ENCODE results near the gene EIF5AL1. TPM values are rescaled to one million over a fixed set of nuclear protein-coding genes. Genes with fewer than 3 reads are reported as not detected.
"Not testable (repeated sequence)": the region's sequence is repeated elsewhere in the genome, so short reads cannot be mapped to it uniquely, and the experiment has no call there.

The EIF5AL1 gene
- total and polyA plus RNA-seq, 10 donors: 0.10 to 0.80 (median 0.26) TPM; not detected in 1

- DNase-seq; H3K4me1 ChIP-seq; H3K9me3 ChIP-seq; H3K4me3 ChIP-seq; intact Hi-C loops (cut with DNase I; ENCODE audit: low total_unique reads); H3K36me3 ChIP-seq; H3K27me3 ChIP-seq (replicated peaks in 1 of 7); H3K27ac ChIP-seq: not testable (repeated sequence)
- 68 to 81% (median 74%) methylated on average over 5 to 7 of the region's 8 CpGs; no CpG with 5 or more reads in 1 of the 5 donors for WGBS, 5 donors
Observed at GRCh38 chr10:79525049-79525710, 12.8 kb downstream of the EIF5AL1 start.

DNA sequence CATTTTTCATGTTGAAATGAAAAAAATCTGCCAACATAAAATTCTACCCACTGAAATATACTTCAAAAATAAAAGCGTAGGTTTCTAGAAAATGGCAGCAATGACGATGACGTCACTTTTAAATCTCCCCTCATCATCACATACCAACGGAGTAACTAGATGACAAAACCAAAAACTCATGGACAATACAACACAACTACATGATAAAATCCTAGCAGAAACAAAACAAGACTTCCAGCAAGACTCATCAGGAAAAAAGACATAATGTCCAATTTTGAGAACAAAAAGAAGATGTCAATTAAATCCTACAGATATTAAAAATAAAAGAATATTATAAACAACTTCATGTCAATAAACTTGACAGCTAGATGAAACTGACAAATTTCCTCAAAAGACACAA is 15.9 kb downstream of the EIF5AL1 start:
- H3K9me3 ChIP-seq; H3K27me3 ChIP-seq (replicated peaks in 1 of 7); H3K4me1 ChIP-seq; H3K4me3 ChIP-seq; H3K36me3 ChIP-seq; DNase-seq; intact Hi-C loops (cut with DNase I; ENCODE audit: low total_unique reads); H3K27ac ChIP-seq: not testable (repeated sequence)
- WGBS, 5 donors: 88 to 96% (median 90%) methylated on average over 1 to 4 of the region's 4 CpGs

DNA sequence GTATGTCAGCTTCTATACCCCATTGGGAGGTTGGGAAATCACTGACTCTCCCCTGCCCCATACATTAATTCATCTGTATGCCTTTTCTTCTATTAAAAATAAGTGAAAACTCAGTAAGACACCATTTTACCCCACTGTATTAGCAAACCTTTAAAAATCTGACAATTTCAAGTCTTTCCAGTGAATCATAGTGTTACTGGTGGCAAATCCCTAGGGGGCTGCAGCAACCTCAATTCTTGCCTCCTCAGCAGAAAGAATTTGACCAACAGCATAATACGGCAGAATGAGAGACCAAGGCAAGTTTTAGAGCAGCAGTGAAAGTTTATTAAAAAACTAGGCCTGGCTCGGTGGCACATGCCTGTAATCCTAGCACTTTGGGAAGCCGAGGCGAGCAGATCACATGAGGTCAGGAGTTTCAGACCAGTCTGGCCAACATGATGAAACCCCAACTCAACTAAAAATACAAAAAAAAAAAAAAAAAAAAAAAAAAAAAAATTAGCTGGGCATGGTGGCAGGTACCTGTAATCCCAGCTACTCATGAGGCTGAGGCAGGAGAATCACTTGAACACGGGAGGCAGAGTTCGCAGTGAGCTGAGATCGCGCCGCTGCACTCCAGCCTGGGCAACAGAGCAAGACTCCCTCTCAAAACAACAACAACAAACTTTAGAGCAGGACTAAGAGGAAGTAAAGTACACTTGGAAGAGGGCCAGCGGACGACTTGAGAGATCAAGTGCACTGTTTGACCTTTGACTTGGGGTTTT is 21.0 kb downstream of the EIF5AL1 start:
- H3K27ac ChIP-seq; DNase-seq; H3K4me1 ChIP-seq; H3K4me3 ChIP-seq; H3K27me3 ChIP-seq (replicated peaks in 1 of 7); intact Hi-C loops (cut with DNase I; ENCODE audit: low total_unique reads); H3K9me3 ChIP-seq; H3K36me3 ChIP-seq: not testable (repeated sequence)
- 78 to 81% (median 81%) methylated on average over 9 to 11 of the region's 11 CpGs for WGBS, 5 donors

GRCh38 chr10:79533903-79534175 is 21.5 kb downstream of the EIF5AL1 start:
- H3K4me1 ChIP-seq; DNase-seq; H3K4me3 ChIP-seq; H3K27me3 ChIP-seq (replicated peaks in 1 of 7); H3K9me3 ChIP-seq; H3K36me3 ChIP-seq; intact Hi-C loops (cut with DNase I; ENCODE audit: low total_unique reads); H3K27ac ChIP-seq: not testable (repeated sequence)
- 82 to 100% (median 92%) methylated on average over 1 of the region's 5 CpGs; no CpG with 5 or more reads in 2 of the 5 donors for WGBS, 5 donors

- H3K9me3 ChIP-seq; DNase-seq; H3K4me3 ChIP-seq; intact Hi-C loops (cut with DNase I; ENCODE audit: low total_unique reads); H3K27me3 ChIP-seq (replicated peaks in 1 of 7); H3K36me3 ChIP-seq; H3K27ac ChIP-seq: not testable (repeated sequence)
- 71 to 83% (median 74%) methylated on average over 6 of the region's 6 CpGs for WGBS, 5 donors
- peaks cover 0 to 12% (median 0%) of the 10 kb centered on the region in 6 donors for H3K4me1 ChIP-seq
Observed at GRCh38 chr10:79538311-79538710, 26.0 kb downstream of the EIF5AL1 start.

DNA sequence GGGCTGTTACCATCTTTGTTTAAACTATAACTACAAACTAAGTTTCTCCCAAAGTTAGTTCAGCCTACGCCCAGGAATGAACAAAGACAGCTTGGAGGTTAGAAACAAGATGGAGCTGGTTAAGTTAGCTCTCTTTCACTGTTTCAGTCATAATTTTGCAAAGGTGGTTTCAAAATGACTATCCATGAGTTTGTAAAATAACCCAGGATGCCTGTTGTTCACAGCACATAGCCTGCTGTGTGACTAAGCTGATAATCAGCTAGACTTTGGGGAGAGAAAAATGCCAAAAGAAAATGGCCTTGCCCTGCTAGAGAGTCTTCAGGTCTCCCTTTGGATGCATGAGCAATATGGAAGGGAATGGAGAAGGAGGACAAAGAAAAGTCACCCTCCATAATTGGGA is 28.6 kb downstream of the EIF5AL1 start:
- H3K36me3 ChIP-seq; H3K27ac ChIP-seq; H3K9me3 ChIP-seq; H3K27me3 ChIP-seq (replicated peaks in 1 of 7); DNase-seq; intact Hi-C loops (cut with DNase I; ENCODE audit: low total_unique reads); H3K4me3 ChIP-seq: not testable (repeated sequence)
- WGBS, 5 donors: 63 to 82% (median 71%) methylated on average over 1 of the region's 1 CpG
- peaks cover 0 to 12% (median 0%) of the 10 kb centered on the region in 6 donors for H3K4me1 ChIP-seq

- 25 to 37% (median 29%) methylated on average over 2 of the region's 2 CpGs for WGBS, 5 donors
- no peak overlapping the region for H3K27ac ChIP-seq
- TF ChIP-seq POLR2A (IDR thresholded peaks at IDR 0.05) (no peak), POLR2AphosphoS5 (IDR thresholded peaks at IDR 0.05) (no peak), CTCF (IDR thresholded peaks at IDR 0.05 in 8 of 11, conservative IDR thresholded peaks at IDR 0.05 in 3 of 11) (no peak)
Observed at GRCh38 chr10:79542626-79543025, 30.3 kb downstream of the EIF5AL1 start.

GRCh38 chr10:79544408-79544807 is 32.1 kb downstream of the EIF5AL1 start:
- H3K27ac ChIP-seq; H3K36me3 ChIP-seq; H3K27me3 ChIP-seq (replicated peaks in 1 of 7); intact Hi-C loops (cut with DNase I; ENCODE audit: low total_unique reads); H3K9me3 ChIP-seq; DNase-seq; H3K4me3 ChIP-seq: not testable (repeated sequence)
- WGBS, 5 donors: 88 to 93% (median 92%) methylated on average over 3 of the region's 3 CpGs
- H3K4me1 ChIP-seq: peaks cover 0 to 12% (median 0%) of the 10 kb centered on the region in 6 donors

More at GRCh38 chr10:79542626-79543025, 30.3 kb downstream of the EIF5AL1 start:
- Histone ChIP-seq H3K36me3 (no peaks in the 10 kb centered on the region), H3K27me3 (replicated peaks in 1 of 7) (no peaks in the 10 kb centered on the region), H3K4me3 (no peak overlapping the region), H3K9me3 (no peaks in the 10 kb centered on the region), H3K4me1 (peaks cover 0 to 12% (median 0%) of the 10 kb centered on the region in 6 donors)
- intact Hi-C loops (cut with DNase I; ENCODE audit: low total_unique reads): no loop called here
- no peak for DNase-seq

GRCh38 chr10:79544926-79545659 is 32.8 kb downstream of the EIF5AL1 start:
- H3K27me3 ChIP-seq (replicated peaks in 1 of 7); DNase-seq; H3K27ac ChIP-seq; H3K4me3 ChIP-seq; H3K9me3 ChIP-seq; intact Hi-C loops (cut with DNase I; ENCODE audit: low total_unique reads); H3K36me3 ChIP-seq: not testable (repeated sequence)
- WGBS, 5 donors: 69 to 89% (median 82%) methylated on average over 3 of the region's 3 CpGs
- H3K4me1 ChIP-seq: peaks cover 0 to 12% (median 0%) of the 10 kb centered on the region in 6 donors
